Stimulated activated CD4-positive, alpha-beta T cell treated with anti-CD3 and anti-CD28 coated beads, Interleukin-4, amount 100 ng/mL, for 1 hour (primary cell): Measurements from ENCODE around the gene TGFBR3L.
"Not testable (repeated sequence)": the region's sequence is repeated elsewhere in the genome, so short reads cannot be mapped to it uniquely, and the experiment has no call there.

Experiments used
- DNase-seq: peaks from one replicate; pipeline ENCODE4 v3.0.0-alpha.2; 2020

The TGFBR3L gene

GRCh38 chr19:7881910-7882309, 32.7 kb upstream of the TGFBR3L start:
- no peak for DNase-seq

GRCh38 chr19:7883105-7883504, 31.5 kb upstream of the TGFBR3L start:
- DNase-seq: no peak

- no peak for DNase-seq
Observed at GRCh38 chr19:7883796-7884570, 30.6 kb upstream of the TGFBR3L start.

GRCh38 chr19:7885818-7886217, 28.8 kb upstream of the TGFBR3L start:
- DNase-seq: no peak

- DNase-seq: no peak
Observed at GRCh38 chr19:7887408-7888144, 27.1 kb upstream of the TGFBR3L start.

GRCh38 chr19:7888145-7888825, 26.3 kb upstream of the TGFBR3L start, which contains the start of gene LRRC8E:
LRRC8E (plus strand) TSS chr19:7888510; CDS start chr19:7895604, 7,094 bp downstream.
- peak; percentile 62 for DNase-seq

- no peak for DNase-seq
Observed at GRCh38 chr19:7888826-7889217, 25.8 kb upstream of the TGFBR3L start.

- DNase-seq: not testable (repeated sequence)
Observed at GRCh38 chr19:7893362-7894101, 21.1 kb upstream of the TGFBR3L start.

GRCh38 chr19:7894612-7895309, 19.9 kb upstream of the TGFBR3L start:
- DNase-seq: no peak

GRCh38 chr19:7895565-7895964, 19.1 kb upstream of the TGFBR3L start:
- DNase-seq: no peak

GRCh38 chr19:7897292-7897691, 17.3 kb upstream of the TGFBR3L start:
- no peak for DNase-seq

GRCh38 chr19:7898967-7899366, 15.7 kb upstream of the TGFBR3L start:
- DNase-seq: no peak

- no peak for DNase-seq
Observed at GRCh38 chr19:7899751-7900378, 14.8 kb upstream of the TGFBR3L start.

GRCh38 chr19:7900401-7900870, 14.2 kb upstream of the TGFBR3L start:
- no peak for DNase-seq

GRCh38 chr19:7900931-7901330, 13.7 kb upstream of the TGFBR3L start:
- no peak for DNase-seq

- no peak for DNase-seq
Observed at GRCh38 chr19:7901337-7901736, 13.3 kb upstream of the TGFBR3L start.

GRCh38 chr19:7902796-7903243, 11.8 kb upstream of the TGFBR3L start:
- no peak for DNase-seq

GRCh38 chr19:7903244-7904073, 11.2 kb upstream of the TGFBR3L start, which contains the start of gene MAP2K7:
MAP2K7 (plus strand) TSS chr19:7903877; CDS start chr19:7903945, 68 bp downstream.
- peak; percentile 100 for DNase-seq

- DNase-seq: no peak
Observed at GRCh38 chr19:7904074-7905020, 10.3 kb upstream of the TGFBR3L start.
